ENCODE data around the gene TM9SF1.

- TF ChIP-seq CTCF (conservative IDR thresholded peaks at IDR 0.05; ENCODE audit: low read depth, low read length) = no peak
- no peak for TF ChIP-seq EZH2 (IDR thresholded peaks at IDR 0.05; ENCODE audit: borderline replicate concordance, low read depth, low read length, poor library complexity, severe bottlenecking)
These were observed 1.8 kb upstream of the TM9SF1 start for GRCh38 chr14:24197056-24197450.
